Suprapubic skin (tissue), 4 donors: ENCODE data around the gene CDKN3. TPM values are rescaled to one million over a fixed set of nuclear protein-coding genes. Genes with fewer than 3 reads are reported as not detected.
"Not testable (repeated sequence)": the region's sequence is repeated elsewhere in the genome, so short reads cannot be mapped to it uniquely, and the experiment has no call there.

Experiments
- DNase-seq, 2 donors: peaks; one replicate each; pipeline ENCODE4 v3.0.0-alpha.2; 2019; ENCODE audit warnings: low spot score in 2 of 2
- H3K27ac ChIP-seq: fragments of 200-600 bp; sonication (generic); one replicate; pipeline ENCODE4 v1.5.1; 2019
- H3K27me3 ChIP-seq: fragments of 200-600 bp; sonication (generic); one replicate; pipeline ENCODE4 v1.5.1; 2019
- H3K36me3 ChIP-seq: fragments of 200-600 bp; sonication (generic); one replicate; pipeline ENCODE4 v1.5.1; 2019
- H3K4me1 ChIP-seq: fragments of 200-600 bp; sonication (generic); one replicate; pipeline ENCODE4 v1.5.1; 2019
- H3K4me3 ChIP-seq: fragments of 200-600 bp; sonication (generic); one replicate; pipeline ENCODE4 v1.5.1; 2019; ENCODE audit warnings: mild to moderate bottlenecking
- H3K9me3 ChIP-seq: fragments of 200-600 bp; sonication (generic); one replicate; pipeline ENCODE4 v1.5.1; 2019
- EP300 ChIP-seq: sonication (generic); formaldehyde crosslinking; IDR thresholded peaks from one replicate; pipeline ENCODE4 v1.6.1; 2017; ENCODE audit warnings: antibody characterized with exemption
- POLR2A ChIP-seq, 2 donors: fragments of 450-650 bp; IDR thresholded peaks; one replicate each; pipeline ENCODE4 v1.6.1; 2017; ENCODE audit warnings: antibody characterized with exemption in 2 of 2, mild to moderate bottlenecking in 2 of 2, moderate library complexity in 2 of 2
- POLR2AphosphoS5 ChIP-seq, 3 donors: sonication (generic); formaldehyde crosslinking; IDR thresholded peaks; one replicate each; pipeline ENCODE4 v1.6.1; 2017; ENCODE audit warnings: antibody characterized with exemption in 3 of 3
- WGBS: methylation state at CpG from one replicate; pipeline ENCODE4 v1.1.5; 2018; 5-methylcytosine and 5-hydroxymethylcytosine counted together
- total RNA-seq, 4 donors: library from RNA; depleted of rRNA; stranded (reverse); fragments of >200 nt; gene quantifications; one replicate each; pipeline ENCODE4 v1.1.0, GENCODE V29; 2016
- TF ChIP-seq, protein P1 (sequence below), 2 donors: fragments of 200-600 bp in 1 of 2; fragments of 450-650 bp in 1 of 2; sonication (generic) in 1 of 2; IDR thresholded peaks; one replicate each; pipeline ENCODE4 v1.5.1; 2016 to 2019; ENCODE audit warnings: antibody characterized with exemption in 2 of 2, mild to moderate bottlenecking in 1 of 2, moderate library complexity in 1 of 2

Gene CDKN3
- total RNA-seq, 4 donors from 2014 or later: 4.9 to 8.0 (median 7.5) TPM; not detected in 1

GRCh38 chr14:54453252-54453651 lies 56.4 kb downstream of the CDKN3 start:
- 92% methylated on average over 3 of the region's 3 CpGs for WGBS
- no peak for DNase-seq
- TF ChIP-seq, protein P1, sequence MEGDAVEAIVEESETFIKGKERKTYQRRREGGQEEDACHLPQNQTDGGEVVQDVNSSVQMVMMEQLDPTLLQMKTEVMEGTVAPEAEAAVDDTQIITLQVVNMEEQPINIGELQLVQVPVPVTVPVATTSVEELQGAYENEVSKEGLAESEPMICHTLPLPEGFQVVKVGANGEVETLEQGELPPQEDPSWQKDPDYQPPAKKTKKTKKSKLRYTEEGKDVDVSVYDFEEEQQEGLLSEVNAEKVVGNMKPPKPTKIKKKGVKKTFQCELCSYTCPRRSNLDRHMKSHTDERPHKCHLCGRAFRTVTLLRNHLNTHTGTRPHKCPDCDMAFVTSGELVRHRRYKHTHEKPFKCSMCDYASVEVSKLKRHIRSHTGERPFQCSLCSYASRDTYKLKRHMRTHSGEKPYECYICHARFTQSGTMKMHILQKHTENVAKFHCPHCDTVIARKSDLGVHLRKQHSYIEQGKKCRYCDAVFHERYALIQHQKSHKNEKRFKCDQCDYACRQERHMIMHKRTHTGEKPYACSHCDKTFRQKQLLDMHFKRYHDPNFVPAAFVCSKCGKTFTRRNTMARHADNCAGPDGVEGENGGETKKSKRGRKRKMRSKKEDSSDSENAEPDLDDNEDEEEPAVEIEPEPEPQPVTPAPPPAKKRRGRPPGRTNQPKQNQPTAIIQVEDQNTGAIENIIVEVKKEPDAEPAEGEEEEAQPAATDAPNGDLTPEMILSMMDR (IDR thresholded peaks at IDR 0.05): no peak
- TF ChIP-seq EP300 (no peak), POLR2AphosphoS5 (IDR thresholded peaks at IDR 0.05) (no peak), POLR2A (IDR thresholded peaks at IDR 0.05) (no peak)
- no peak overlapping the region for H3K27ac ChIP-seq
- no peak overlapping the region for H3K4me3 ChIP-seq
- no peaks in the 10 kb centered on the region for H3K27me3 ChIP-seq
- H3K9me3 ChIP-seq: no peaks in the 10 kb centered on the region
- no peaks in the 10 kb centered on the region for H3K36me3 ChIP-seq
- peaks cover 9% of the 10 kb centered on the region for H3K4me1 ChIP-seq

DNA sequence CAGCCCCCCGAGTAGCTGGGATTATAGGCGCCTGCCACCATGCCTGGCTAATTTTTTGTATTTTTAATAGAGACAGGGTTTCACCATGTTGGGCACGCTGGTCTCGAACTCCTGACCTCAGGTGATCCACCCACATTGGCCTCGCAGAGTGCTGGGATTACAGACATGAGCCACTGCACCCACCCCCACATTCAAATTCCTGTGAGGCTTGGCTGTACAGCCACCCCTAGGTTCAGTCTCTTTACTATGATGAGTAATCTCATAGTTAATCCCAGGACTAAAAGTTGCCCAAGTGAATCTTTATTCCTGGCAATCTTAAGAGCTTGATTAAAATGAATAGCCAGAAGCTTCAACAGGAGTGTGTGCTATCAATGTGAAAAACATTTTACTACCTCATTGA lies 57.2 kb downstream of the CDKN3 start:
- 85% methylated on average over 5 of the region's 5 CpGs for WGBS
- not testable (repeated sequence) for H3K36me3 ChIP-seq, DNase-seq, H3K9me3 ChIP-seq, H3K4me3 ChIP-seq, H3K27ac ChIP-seq, H3K4me1 ChIP-seq, H3K27me3 ChIP-seq

DNA sequence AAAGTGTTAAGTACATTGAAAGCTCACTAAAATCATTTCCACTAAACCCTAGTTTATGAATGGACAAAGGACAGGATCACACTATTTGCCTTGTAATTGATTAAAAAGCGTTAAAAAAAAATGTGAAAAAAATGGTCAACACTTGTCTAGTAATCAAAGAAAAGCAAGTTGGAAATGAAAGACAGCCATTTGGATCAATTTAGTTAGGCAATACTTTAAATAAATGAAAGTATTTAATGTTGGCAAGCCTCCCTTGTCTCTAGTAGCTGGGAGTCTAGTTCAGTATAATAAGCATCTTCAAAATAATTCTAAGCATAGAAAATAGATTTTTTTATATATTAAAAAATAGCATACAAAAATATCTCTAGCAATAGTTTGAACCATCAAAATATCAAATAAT lies 58.6 kb downstream of the CDKN3 start:
- no peaks in the 10 kb centered on the region for H3K36me3 ChIP-seq
- DNase-seq: no peak
- 69% methylated on average over 1 of the region's 1 CpG for WGBS
- H3K4me1 ChIP-seq: peaks cover 4% of the 10 kb centered on the region
- H3K4me3 ChIP-seq: no peak overlapping the region
- no peak overlapping the region for H3K27ac ChIP-seq
- H3K9me3 ChIP-seq: no peaks in the 10 kb centered on the region
- no peaks in the 10 kb centered on the region for H3K27me3 ChIP-seq
- TF ChIP-seq, protein P1 (IDR thresholded peaks at IDR 0.05): no peak
- TF ChIP-seq POLR2A (IDR thresholded peaks at IDR 0.05) (no peak), POLR2AphosphoS5 (IDR thresholded peaks at IDR 0.05) (no peak), EP300 (no peak)

GRCh38 chr14:54456820-54457608 lies 60.2 kb downstream of the CDKN3 start:
- WGBS: 100% methylated on average over 1 of the region's 1 CpG
- H3K36me3 ChIP-seq, DNase-seq, H3K27me3 ChIP-seq, H3K4me3 ChIP-seq, H3K27ac ChIP-seq, H3K4me1 ChIP-seq, H3K9me3 ChIP-seq: not testable (repeated sequence)

GRCh38 chr14:54457609-54457996 lies 60.8 kb downstream of the CDKN3 start:
- TF ChIP-seq, protein P1 (IDR thresholded peaks at IDR 0.05): no peak
- TF ChIP-seq EP300 (no peak), POLR2A (IDR thresholded peaks at IDR 0.05) (no peak)
- Histone ChIP-seq H3K27me3 (no peaks in the 10 kb centered on the region), H3K27ac (no peak overlapping the region), H3K4me1 (no peaks in the 10 kb centered on the region), H3K4me3 (no peak overlapping the region), H3K36me3 (no peaks in the 10 kb centered on the region), H3K9me3 (no peaks in the 10 kb centered on the region)
- 76% methylated on average over 3 of the region's 3 CpGs for WGBS
- no peak for DNase-seq

DNA sequence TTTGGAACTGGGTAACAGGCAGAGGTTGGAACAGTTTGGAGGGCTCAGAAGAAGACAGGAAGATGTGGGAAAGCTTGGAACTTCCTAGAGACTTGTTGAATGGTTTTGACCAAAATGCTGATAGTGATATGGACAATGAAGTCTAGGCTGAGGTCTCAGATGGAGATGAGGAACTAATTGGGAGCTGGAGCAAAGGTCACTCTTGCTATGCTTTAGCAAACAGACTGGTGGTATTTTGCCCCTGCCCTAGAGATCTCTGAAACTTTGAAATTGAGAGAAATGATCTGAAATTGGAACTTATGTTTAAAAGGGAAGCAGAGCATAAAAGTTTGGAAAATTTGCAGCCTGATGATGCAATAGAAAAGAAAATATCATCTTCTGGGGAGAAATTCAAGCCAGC lies 61.7 kb downstream of the CDKN3 start:
- not testable (repeated sequence) for H3K4me1 ChIP-seq, H3K27me3 ChIP-seq, H3K4me3 ChIP-seq

DNA sequence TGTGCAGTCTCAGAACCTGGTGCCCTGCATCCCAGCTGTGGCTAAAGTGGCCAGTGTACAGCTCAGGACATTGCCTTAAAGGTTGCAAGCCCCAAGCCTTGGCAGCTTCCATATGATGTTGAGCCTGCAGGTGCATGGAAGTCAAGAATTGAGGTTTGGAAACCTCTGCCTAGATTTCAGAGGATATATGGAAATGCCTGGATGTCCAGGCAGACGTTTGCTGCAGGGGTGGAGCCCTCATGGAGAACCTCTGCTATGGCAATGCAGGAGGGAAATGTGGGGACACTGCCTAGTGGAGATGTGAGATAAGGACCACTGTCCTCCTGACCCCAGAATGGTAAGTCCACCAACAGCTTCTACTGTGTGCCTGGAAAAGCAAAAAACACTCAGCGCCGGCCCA lies 62.3 kb downstream of the CDKN3 start:
- H3K4me3 ChIP-seq: no peak overlapping the region
- no peaks in the 10 kb centered on the region for H3K27me3 ChIP-seq
- no peak for DNase-seq
- H3K36me3 ChIP-seq: no peaks in the 10 kb centered on the region
- no peaks in the 10 kb centered on the region for H3K9me3 ChIP-seq
- WGBS: 96% methylated on average over 3 of the region's 3 CpGs
- TF ChIP-seq, protein P1 (IDR thresholded peaks at IDR 0.05): no peak
- no peak for TF ChIP-seq POLR2A (IDR thresholded peaks at IDR 0.05)
- H3K4me1 ChIP-seq: no peaks in the 10 kb centered on the region
- no peak overlapping the region for H3K27ac ChIP-seq

More for the DNA sequence above, 61.7 kb downstream of the CDKN3 start:
- DNase-seq, H3K27ac ChIP-seq, H3K9me3 ChIP-seq, H3K36me3 ChIP-seq: not testable (repeated sequence)
